Bronchial epithelial cell (primary cell): Measurements from ENCODE around the gene SALL3. TPM values are rescaled to one million over a fixed set of nuclear protein-coding genes. Genes with fewer than 3 reads are reported as not detected.
A peak's percentile ranks its signal among the peaks of the same experiment; 100 is the strongest.
"Not testable (repeated sequence)": the region's sequence is repeated elsewhere in the genome, so short reads cannot be mapped to it uniquely, and the experiment has no call there.

Experiments
- DNase-seq: peaks from one replicate; pipeline ENCODE4 v3.0.0-alpha.2; 2010; ENCODE audit warnings: low read depth
- FAIRE-seq: peaks from 2 replicates; lab custom pipeline; 2011; peaks lifted over from hg19 to GRCh38; lab: Jason Lieb, UNC
- H3K27me3 ChIP-seq: 2 replicates; pipeline ENCODE4 v1.5.1; 2011; ENCODE audit warnings: low read length; ENCODE audit not compliant: control insufficient read depth, insufficient read depth
- H3K36me3 ChIP-seq: 2 replicates; pipeline ENCODE4 v1.5.1; 2011; ENCODE audit warnings: low read length; ENCODE audit not compliant: control insufficient read depth, insufficient read depth
- H3K4me3 ChIP-seq: 2 replicates; pipeline ENCODE4 v1.5.1; 2011; ENCODE audit warnings: mild to moderate bottlenecking, low read depth, low read length, control low read depth
- total RNA-seq: library from RNA; depleted of rRNA; stranded (reverse); fragments of >200 nt; gene quantifications from 2 replicates; pipeline ENCODE4 v1.2.1, GENCODE V29; 2014
- TF ChIP-seq, protein P1 (sequence below): IDR thresholded peaks from 2 replicates; pipeline ENCODE4 v1.5.1; 2011; ENCODE audit warnings: mild to moderate bottlenecking, moderate library complexity, low read length, control low read depth, inconsistent platforms; ENCODE audit not compliant: insufficient read depth, severe bottlenecking

The SALL3 gene
- total RNA-seq, 1 donor from 2014 or later, result not detected

DNA sequence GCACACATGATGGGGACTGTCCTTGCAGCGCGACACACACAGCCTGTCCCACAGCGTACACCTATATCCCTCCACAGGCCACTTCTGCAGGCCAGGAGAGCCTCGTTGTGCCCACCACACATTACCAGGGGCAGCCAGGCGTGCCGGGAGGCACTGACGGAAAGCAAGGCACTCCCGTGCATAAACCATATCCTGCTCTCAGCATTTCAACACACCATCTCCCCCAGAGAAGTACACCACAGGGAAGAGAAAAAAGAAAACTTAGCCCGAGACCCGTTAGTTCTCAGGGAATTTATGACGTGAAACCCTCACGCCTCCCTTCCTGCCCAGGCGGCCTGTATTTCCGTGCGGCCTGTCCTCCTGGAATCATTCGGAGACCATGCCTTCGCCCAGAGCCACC is 24.6 kb upstream of the SALL3 start:
- FAIRE-seq (no peak), DNase-seq (no peak)
- H3K36me3 ChIP-seq, result no peaks in the 10 kb centered on the region
- TF ChIP-seq, protein P1, sequence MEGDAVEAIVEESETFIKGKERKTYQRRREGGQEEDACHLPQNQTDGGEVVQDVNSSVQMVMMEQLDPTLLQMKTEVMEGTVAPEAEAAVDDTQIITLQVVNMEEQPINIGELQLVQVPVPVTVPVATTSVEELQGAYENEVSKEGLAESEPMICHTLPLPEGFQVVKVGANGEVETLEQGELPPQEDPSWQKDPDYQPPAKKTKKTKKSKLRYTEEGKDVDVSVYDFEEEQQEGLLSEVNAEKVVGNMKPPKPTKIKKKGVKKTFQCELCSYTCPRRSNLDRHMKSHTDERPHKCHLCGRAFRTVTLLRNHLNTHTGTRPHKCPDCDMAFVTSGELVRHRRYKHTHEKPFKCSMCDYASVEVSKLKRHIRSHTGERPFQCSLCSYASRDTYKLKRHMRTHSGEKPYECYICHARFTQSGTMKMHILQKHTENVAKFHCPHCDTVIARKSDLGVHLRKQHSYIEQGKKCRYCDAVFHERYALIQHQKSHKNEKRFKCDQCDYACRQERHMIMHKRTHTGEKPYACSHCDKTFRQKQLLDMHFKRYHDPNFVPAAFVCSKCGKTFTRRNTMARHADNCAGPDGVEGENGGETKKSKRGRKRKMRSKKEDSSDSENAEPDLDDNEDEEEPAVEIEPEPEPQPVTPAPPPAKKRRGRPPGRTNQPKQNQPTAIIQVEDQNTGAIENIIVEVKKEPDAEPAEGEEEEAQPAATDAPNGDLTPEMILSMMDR, result no peak
- no peak overlapping the region for H3K4me3 ChIP-seq
- H3K27me3 ChIP-seq, result no peaks in the 10 kb centered on the region

DNA sequence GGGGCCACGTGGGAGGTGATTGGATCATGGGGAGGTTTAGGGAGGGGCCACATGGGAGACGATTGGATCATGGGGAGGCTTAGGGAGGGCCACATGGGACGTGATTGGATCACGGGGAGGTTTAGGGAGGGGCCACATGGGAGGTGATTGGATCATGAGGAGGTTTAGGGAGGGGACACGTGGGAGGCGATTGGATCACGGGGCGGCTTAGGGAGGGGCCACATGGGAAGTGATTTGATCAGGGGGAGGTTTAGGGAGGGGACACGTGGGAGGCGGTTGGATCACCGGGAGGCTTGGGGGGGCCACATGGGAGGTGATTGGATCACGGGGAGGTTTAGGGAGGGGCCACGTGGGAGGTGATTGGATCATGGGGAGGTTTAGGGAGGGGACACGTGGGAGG is 22.5 kb upstream of the SALL3 start:
- Histone ChIP-seq H3K36me3 (no peaks in the 10 kb centered on the region), H3K27me3 (no peaks in the 10 kb centered on the region), H3K4me3 (no peak overlapping the region)
- FAIRE-seq (no peak), DNase-seq (no peak)
- TF ChIP-seq, protein P1, result no peak

DNA sequence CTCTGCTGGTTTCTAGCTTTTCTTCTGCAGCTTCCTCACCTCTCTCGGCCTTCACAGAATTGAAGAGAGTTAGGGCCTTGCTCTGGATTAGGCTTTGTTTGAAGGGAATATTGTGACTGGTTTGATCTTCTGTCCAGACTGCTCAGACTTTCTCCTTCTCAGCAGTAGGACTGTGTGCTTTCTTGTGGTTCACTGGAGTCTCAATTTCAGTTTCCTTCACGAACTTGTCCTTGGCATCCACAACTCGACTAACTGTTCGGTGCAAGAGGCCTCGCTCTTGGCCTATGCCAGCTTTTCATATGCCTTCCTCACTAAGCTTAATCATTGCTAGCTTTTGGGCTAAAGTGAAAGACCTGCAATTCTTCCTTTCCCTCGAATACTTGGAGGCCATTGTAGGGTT is 18.9 kb upstream of the SALL3 start:
- DNase-seq (no peak), FAIRE-seq (no peak)
- no peak overlapping the region for H3K4me3 ChIP-seq
- TF ChIP-seq, protein P1, result no peak
- H3K27me3 ChIP-seq, result no peaks in the 10 kb centered on the region
- no peaks in the 10 kb centered on the region for H3K36me3 ChIP-seq

DNA sequence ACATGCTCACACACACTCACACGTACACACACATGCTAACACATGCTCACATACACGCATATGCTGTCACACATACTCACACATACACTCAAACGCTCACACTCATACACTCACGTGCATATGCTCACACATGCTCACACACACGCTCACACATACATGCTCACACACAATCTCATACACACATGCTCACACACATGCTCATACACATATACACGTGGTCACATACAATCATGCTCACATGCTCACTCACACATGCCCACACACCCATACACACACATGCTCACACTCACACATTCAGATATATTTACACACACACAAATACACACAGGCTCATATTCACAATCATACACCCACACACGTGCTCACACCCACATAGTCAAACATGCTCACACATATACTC is 17.5 kb upstream of the SALL3 start:
- Histone ChIP-seq H3K27me3 (no peaks in the 10 kb centered on the region), H3K36me3 (no peaks in the 10 kb centered on the region), H3K4me3 (no peak overlapping the region)
- TF ChIP-seq, protein P1, result no peak
- FAIRE-seq, result peak; percentile 98
- no peak for DNase-seq

DNA sequence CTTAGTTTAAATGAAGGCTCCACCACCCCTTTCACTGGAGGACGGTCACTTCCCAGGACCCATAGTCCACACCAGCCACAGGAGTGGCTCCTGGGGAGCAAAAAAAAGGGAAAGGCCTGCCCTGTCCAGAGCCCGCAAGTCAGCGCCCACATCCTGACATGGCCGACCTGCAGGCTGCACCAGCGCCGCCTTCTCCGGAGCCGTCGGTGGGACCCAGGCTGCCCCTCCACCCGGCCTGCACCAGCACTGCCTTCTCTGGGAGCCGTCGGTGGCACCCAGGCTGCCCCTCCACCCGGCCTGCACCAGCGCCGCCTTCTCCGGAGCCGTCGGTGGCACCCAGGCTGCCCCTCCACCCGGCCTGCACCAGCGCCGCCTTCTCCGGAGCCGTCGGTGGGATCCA is 14.9 kb upstream of the SALL3 start:
- not testable (repeated sequence) for DNase-seq, H3K27me3 ChIP-seq, H3K36me3 ChIP-seq, FAIRE-seq, H3K4me3 ChIP-seq

DNA sequence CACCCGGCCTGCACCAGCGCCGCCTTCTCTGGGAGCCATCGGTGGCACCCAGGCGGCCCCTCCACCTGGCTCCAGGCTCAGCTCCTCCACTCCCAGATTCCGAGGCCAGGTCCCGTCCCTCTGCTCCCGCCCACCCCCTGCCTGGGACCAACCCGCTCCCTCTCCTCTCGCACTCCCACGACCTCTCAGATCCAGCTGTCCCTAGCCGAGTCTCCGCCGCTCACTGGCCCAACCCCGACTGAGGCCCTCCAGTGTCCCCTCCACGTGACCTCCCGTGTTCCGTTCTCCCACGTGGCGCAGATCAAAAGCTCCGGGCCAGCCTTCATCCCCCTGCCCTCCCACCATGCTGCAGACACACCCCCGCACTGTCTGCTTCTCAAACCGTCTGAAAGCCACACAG is 14.4 kb upstream of the SALL3 start:
- Histone ChIP-seq H3K36me3 (no peaks in the 10 kb centered on the region), H3K4me3 (no peak overlapping the region), H3K27me3 (no peaks in the 10 kb centered on the region)
- FAIRE-seq, result no peak
- no peak for DNase-seq
- TF ChIP-seq, protein P1, result no peak
